Mesenchymal stem cell (in vitro differentiated cells and primary cell): Measurements from ENCODE around the gene GARRE1.
A peak's percentile ranks its signal among the peaks of the same experiment; 100 is the strongest.

Experiments used
- DNase-seq: peaks from one replicate; pipeline ENCODE4 v3.0.0-alpha.2; 2013
- H2AFZ ChIP-seq: one replicate; pipeline ENCODE4 v1.6.1; 2013; ENCODE audit warnings: low read depth, mild to moderate bottlenecking, control low read depth, inconsistent platforms, low read length, moderate library complexity
- H2AK5ac ChIP-seq: 2 replicates; pipeline ENCODE4 v1.6.1; 2013; ENCODE audit warnings: low read length, moderate library complexity, mild to moderate bottlenecking, inconsistent platforms; ENCODE audit not compliant: severe bottlenecking
- H2BK120ac ChIP-seq: one replicate; pipeline ENCODE4 v1.6.1; 2013; ENCODE audit warnings: low read depth, mild to moderate bottlenecking, inconsistent platforms, low read length, moderate library complexity
- H2BK12ac ChIP-seq, 2 experiments: one replicate each; pipeline ENCODE4 v1.6.1; 2013; ENCODE audit warnings: inconsistent platforms in 2 of 2, low read length in 2 of 2, mild to moderate bottlenecking in 2 of 2, moderate library complexity in 2 of 2, control low read depth in 1 of 2
- H2BK15ac ChIP-seq: one replicate; pipeline ENCODE4 v1.6.1; 2013; ENCODE audit warnings: mild to moderate bottlenecking, low read depth, inconsistent platforms; ENCODE audit not compliant: poor library complexity, severe bottlenecking
- H2BK5ac ChIP-seq: 2 replicates; pipeline ENCODE4 v1.6.1; 2013; ENCODE audit warnings: low read depth, mild to moderate bottlenecking, low read length, control low read depth, inconsistent platforms; ENCODE audit not compliant: poor library complexity, severe bottlenecking
- H3K14ac ChIP-seq, 2 experiments: one replicate each; pipeline ENCODE4 v1.6.1; 2013; ENCODE audit warnings: inconsistent platforms in 2 of 2, low read length in 2 of 2, control low read depth in 1 of 2, mild to moderate bottlenecking in 1 of 2, moderate library complexity in 1 of 2
- H3K18ac ChIP-seq, 2 experiments: one replicate each; pipeline ENCODE4 v1.6.1; 2013; ENCODE audit warnings: inconsistent platforms in 2 of 2, low read length in 2 of 2, control low read depth in 1 of 2, low read depth in 1 of 2, mild to moderate bottlenecking in 1 of 2
- H3K23ac ChIP-seq, 2 experiments: one replicate each; pipeline ENCODE4 v1.6.1; 2013; ENCODE audit warnings: inconsistent platforms in 2 of 2, low read length in 2 of 2, mild to moderate bottlenecking in 2 of 2, moderate library complexity in 2 of 2, control low read depth in 1 of 2
- H3K27ac ChIP-seq: 2 replicates; pipeline ENCODE4 v1.5.1; 2013; ENCODE audit warnings: mild to moderate bottlenecking, moderate library complexity, low read length, control low read depth, inconsistent platforms; ENCODE audit not compliant: poor library complexity, severe bottlenecking
- H3K27me3 ChIP-seq, 2 experiments: 2 replicates each; pipeline versions ENCODE4 v1.6.1 to v1.7.0; 2013; ENCODE audit warnings: low read length in 2 of 2, mild to moderate bottlenecking in 2 of 2, moderate library complexity in 2 of 2, control low read depth in 1 of 2, inconsistent platforms in 1 of 2; ENCODE audit not compliant: control insufficient read depth in 1 of 2, insufficient read depth in 1 of 2
- H3K36me3 ChIP-seq, 2 experiments: 2 replicates each; pipeline versions ENCODE4 v1.6.1 to v1.7.0; 2013; ENCODE audit warnings: low read length in 2 of 2, control low read depth in 1 of 2, inconsistent platforms in 1 of 2, low read depth in 1 of 2, mild to moderate bottlenecking in 1 of 2; ENCODE audit not compliant: insufficient read depth in 2 of 2, control insufficient read depth in 1 of 2
- H3K4ac ChIP-seq, 2 experiments: one replicate each; pipeline ENCODE4 v1.6.1; 2013; ENCODE audit warnings: inconsistent platforms in 2 of 2, low read length in 2 of 2, mild to moderate bottlenecking in 2 of 2, moderate library complexity in 2 of 2, control low read depth in 1 of 2, low read depth in 1 of 2
- H3K4me1 ChIP-seq: 2 replicates; pipeline ENCODE4 v1.6.1; 2013; ENCODE audit warnings: low read depth, low read length, control low read depth; ENCODE audit not compliant: control insufficient read depth, insufficient read depth
- H3K4me2 ChIP-seq: 2 replicates; pipeline ENCODE4 v1.6.1; 2013; ENCODE audit warnings: low read length, mild to moderate bottlenecking, inconsistent platforms; ENCODE audit not compliant: poor library complexity, severe bottlenecking
- H3K4me3 ChIP-seq, 2 experiments: 2 replicates each; pipeline versions ENCODE4 v1.5.1 to v1.7.0; 2013; ENCODE audit warnings: low read length in 2 of 2, mild to moderate bottlenecking in 2 of 2, control low read depth in 1 of 2, low read depth in 1 of 2; ENCODE audit not compliant: insufficient read depth in 1 of 2
- H3K79me1 ChIP-seq: replicated peaks from 2 replicates; pipeline ENCODE4 v1.6.1; 2013; ENCODE audit warnings: mild to moderate bottlenecking, control low read depth, low read length, inconsistent platforms; ENCODE audit not compliant: poor library complexity, severe bottlenecking
- H3K9ac ChIP-seq: 2 replicates; pipeline ENCODE4 v1.7.0; 2013; ENCODE audit warnings: mild to moderate bottlenecking, low read length, moderate library complexity
- H3K9me3 ChIP-seq: 2 replicates; pipeline ENCODE4 v1.7.0; 2013; ENCODE audit warnings: mild to moderate bottlenecking, low read length; ENCODE audit not compliant: control insufficient read depth
- H4K8ac ChIP-seq: one replicate; pipeline ENCODE4 v1.6.1; 2013; ENCODE audit warnings: inconsistent platforms, mild to moderate bottlenecking, low read length, moderate library complexity
- H4K91ac ChIP-seq: one replicate; pipeline ENCODE4 v1.6.1; 2013; ENCODE audit warnings: mild to moderate bottlenecking, low read length, inconsistent platforms
- WGBS: methylation state at CpG from one replicate; pipeline ENCODE4 v1.1.7; 2013; ENCODE audit warnings: mixed read lengths; 5-methylcytosine and 5-hydroxymethylcytosine counted together

Gene GARRE1

DNA sequence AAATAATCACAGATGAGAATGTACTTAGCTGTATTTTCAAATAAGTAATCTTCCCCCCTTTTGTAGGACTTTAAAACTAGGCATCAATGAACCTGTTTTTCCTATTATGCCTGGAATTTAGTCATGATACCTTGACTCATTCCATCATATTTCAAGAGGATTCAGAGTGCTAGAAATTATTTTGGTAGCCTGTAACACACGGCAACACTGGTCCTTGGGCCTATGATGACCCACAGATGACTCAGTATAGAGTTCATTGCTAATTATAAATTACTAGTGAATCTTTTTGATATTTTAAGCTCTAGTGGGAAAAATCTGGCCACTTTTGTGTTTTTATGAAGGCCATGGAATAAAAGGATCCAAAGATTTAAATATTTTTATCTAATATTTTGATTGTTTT is 26.0 kb upstream of the GARRE1 start:
- H3K27ac ChIP-seq, result no peak overlapping the region
- no peak overlapping the region for H2AFZ ChIP-seq
- H3K4me3 ChIP-seq, result no peak overlapping the region
- H2AK5ac ChIP-seq, result no peak overlapping the region
- H3K36me3 ChIP-seq, result peaks cover 17 to 76% of the 10 kb centered on the region in 2 experiments
- H4K8ac ChIP-seq, result no peak overlapping the region
- no peak overlapping the region for H2BK12ac ChIP-seq
- no peak overlapping the region for H2BK5ac ChIP-seq
- H3K27me3 ChIP-seq, result no peaks in the 10 kb centered on the region
- H3K4me1 ChIP-seq, result peaks cover 10% of the 10 kb centered on the region
- no peaks in the 10 kb centered on the region for H3K9me3 ChIP-seq
- no peak overlapping the region for H3K18ac ChIP-seq
- no peak for DNase-seq
- no peak overlapping the region for H2BK120ac ChIP-seq
- no peak overlapping the region for H3K4ac ChIP-seq
- H3K4me2 ChIP-seq, result no peak overlapping the region
- no peak overlapping the region for H3K14ac ChIP-seq
- no peak overlapping the region for H3K23ac ChIP-seq
- H4K91ac ChIP-seq, result no peak overlapping the region
- H3K9ac ChIP-seq, result peak overlapping the region; percentile 59
- no CpG with 5 or more reads among the region's 1 CpG for WGBS
- H2BK15ac ChIP-seq, result no peak overlapping the region
- H3K79me1 ChIP-seq, result peaks cover 12% of the 10 kb centered on the region

DNA sequence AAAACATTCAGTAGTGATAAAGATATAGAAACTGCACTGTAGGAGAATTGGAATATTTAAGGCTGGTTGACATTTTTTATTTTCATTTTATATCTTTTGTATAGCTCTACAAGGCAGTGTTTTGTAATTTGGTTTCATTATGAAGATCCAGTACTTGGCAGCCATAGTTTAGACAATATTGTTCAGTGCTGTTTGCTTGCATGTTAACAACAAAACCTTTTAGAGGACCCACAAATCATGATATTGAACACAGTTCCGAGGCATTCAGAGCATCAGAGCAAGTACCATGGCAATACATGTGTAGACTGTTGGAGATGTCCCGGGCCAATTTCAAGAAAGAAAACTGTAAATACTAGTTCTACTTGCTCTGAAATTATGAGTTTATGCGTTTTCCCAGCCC is 25.6 kb upstream of the GARRE1 start:
- Histone ChIP-seq H3K4me2 (no peak overlapping the region), H3K79me1 (peaks cover 11% of the 10 kb centered on the region), H4K8ac (no peak overlapping the region), H3K27me3 (no peaks in the 10 kb centered on the region), H3K14ac (no peak overlapping the region), H3K18ac (no peak overlapping the region), H2AFZ (no peak overlapping the region), H4K91ac (no peak overlapping the region), H3K9ac (peak overlapping the region; percentile 59), H3K4ac (no peak overlapping the region), H3K4me1 (peaks cover 11% of the 10 kb centered on the region), H3K9me3 (no peaks in the 10 kb centered on the region), H3K4me3 (no peak overlapping the region), H2AK5ac (no peak overlapping the region), H3K27ac (no peak overlapping the region), H2BK120ac (no peak overlapping the region), H3K23ac (no peak overlapping the region), H3K36me3 (peaks cover 15 to 72% of the 10 kb centered on the region in 2 experiments), H2BK15ac (no peak overlapping the region), H2BK12ac (no peak overlapping the region), H2BK5ac (no peak overlapping the region)
- 97% methylated on average over 3 of the region's 3 CpGs for WGBS
- DNase-seq, result no peak

DNA sequence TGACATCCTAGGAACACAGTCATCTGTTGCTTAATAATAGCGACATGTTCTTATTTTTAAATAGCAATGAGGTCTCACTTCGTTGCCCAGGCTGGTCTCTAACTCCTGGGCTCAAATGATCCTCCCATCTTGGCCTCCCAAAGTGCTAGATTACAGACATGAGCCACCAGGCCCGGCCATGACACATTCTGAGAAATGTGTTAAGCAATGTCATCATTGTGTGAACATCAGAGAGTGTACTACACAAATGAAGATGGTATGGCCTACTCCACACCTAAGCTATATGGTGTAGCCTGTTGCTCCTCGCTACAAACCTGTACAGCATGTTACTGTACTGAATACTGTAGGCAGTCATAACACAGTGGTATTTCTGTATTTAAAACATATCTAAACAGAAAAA is 24.6 kb upstream of the GARRE1 start:
- H4K8ac ChIP-seq, result no peak overlapping the region
- H2AFZ ChIP-seq, result no peak overlapping the region
- no peak overlapping the region for H3K18ac ChIP-seq
- no peak overlapping the region for H4K91ac ChIP-seq
- WGBS, result 100% methylated on average over 3 of the region's 4 CpGs
- no peaks in the 10 kb centered on the region for H3K27me3 ChIP-seq
- no peak overlapping the region for H2BK5ac ChIP-seq
- H2BK15ac ChIP-seq, result no peak overlapping the region
- H3K4me2 ChIP-seq, result no peak overlapping the region
- H3K36me3 ChIP-seq, result peaks cover 15 to 64% of the 10 kb centered on the region in 2 experiments
- peaks cover 7% of the 10 kb centered on the region for H3K79me1 ChIP-seq
- peaks cover 11% of the 10 kb centered on the region for H3K4me1 ChIP-seq
- no peak overlapping the region for H3K4ac ChIP-seq
- H3K27ac ChIP-seq, result no peak overlapping the region
- no peaks in the 10 kb centered on the region for H3K9me3 ChIP-seq
- H2AK5ac ChIP-seq, result no peak overlapping the region
- H2BK120ac ChIP-seq, result no peak overlapping the region
- H3K4me3 ChIP-seq, result no peak overlapping the region
- H3K14ac ChIP-seq, result no peak overlapping the region
- H3K23ac ChIP-seq, result no peak overlapping the region
- H2BK12ac ChIP-seq, result no peak overlapping the region
- no peak overlapping the region for H3K9ac ChIP-seq
- DNase-seq, result no peak

DNA sequence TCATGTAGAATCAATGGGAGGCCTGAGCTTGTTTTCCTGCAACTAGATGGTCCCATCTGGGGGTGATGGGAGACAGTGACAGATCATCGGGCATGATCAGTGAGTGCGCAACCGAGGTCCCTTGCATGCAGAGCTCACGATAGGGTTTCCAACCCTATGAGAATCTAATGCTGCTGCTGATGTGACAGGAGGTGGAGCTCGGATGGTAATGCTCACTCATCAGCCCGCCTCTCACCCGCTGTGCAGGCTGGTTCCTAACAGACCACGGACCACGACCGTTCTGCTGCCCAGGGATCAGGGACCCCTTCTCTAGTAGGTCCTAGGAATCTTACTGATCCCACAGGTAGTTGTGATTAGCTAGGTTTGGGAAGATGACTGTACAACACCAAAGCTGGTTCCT is 23.5 kb upstream of the GARRE1 start:
- no peak for DNase-seq
- Histone ChIP-seq H3K36me3 (peaks cover 14 to 60% of the 10 kb centered on the region in 2 experiments), H2AK5ac (no peak overlapping the region), H3K18ac (no peak overlapping the region), H3K9me3 (no peaks in the 10 kb centered on the region), H2BK12ac (no peak overlapping the region), H3K4ac (no peak overlapping the region), H3K27me3 (no peaks in the 10 kb centered on the region), H2BK15ac (no peak overlapping the region), H4K91ac (no peak overlapping the region), H2BK120ac (no peak overlapping the region), H2BK5ac (no peak overlapping the region), H3K4me2 (no peak overlapping the region), H3K4me1 (peaks cover 10% of the 10 kb centered on the region), H4K8ac (no peak overlapping the region), H3K4me3 (no peak overlapping the region), H3K9ac (no peak overlapping the region), H3K79me1 (peaks cover 8% of the 10 kb centered on the region), H3K23ac (no peak overlapping the region), H3K14ac (peak overlapping the region in 1 of 2 experiments; percentile 4), H2AFZ (no peak overlapping the region), H3K27ac (no peak overlapping the region)
- 92% methylated on average over 10 of the region's 10 CpGs for WGBS
